OCI-LY7 (cell line): Measurements from ENCODE around the gene DEFB124. TPM values are rescaled to one million over a fixed set of nuclear protein-coding genes. Genes with fewer than 3 reads are reported as not detected.
"Not testable (repeated sequence)": the region's sequence is repeated elsewhere in the genome, so short reads cannot be mapped to it uniquely, and the experiment has no call there.

Source experiments
- BruUV-seq: library from RNA; stranded (reverse); fragments of 400-500 nt; replicated peaks from 2 replicates; lab custom pipeline; 2021; lab: Mats Ljungman, UMichigan
- CTCF ChIA-PET: fragments of 300-600 bp; sonication (Branson Sonifier 250); formaldehyde crosslinking; loops from one replicate; lab custom pipeline; 2022; ENCODE audit warnings: antibody characterized with exemption; ENCODE audit not compliant: unreplicated experiment; lab: Charles Lee
- POLR2A ChIA-PET: fragments of 300-600 bp; sonication (Branson Sonifier 250); formaldehyde crosslinking; loops from one replicate; lab custom pipeline; 2022; ENCODE audit warnings: antibody characterized with exemption; lab: Charles Lee
- DNase-seq: peaks from one replicate; pipeline ENCODE4 v3.0.0-alpha.2; 2015; ENCODE audit warnings: low spot score
- H2AFZ ChIP-seq: fragments of 200-600 bp; sonication (generic), shearing (Covaris generic); 2 replicates; pipeline ENCODE4 v1.6.1; 2014; ENCODE audit warnings: mild to moderate bottlenecking, antibody characterized with exemption, low read length, moderate library complexity
- H3K27ac ChIP-seq: fragments of 200-600 bp; sonication (generic); 2 replicates; pipeline ENCODE4 v1.5.1; 2014; ENCODE audit warnings: mixed run types, low read depth, mild to moderate bottlenecking, moderate library complexity, low read length, inconsistent platforms; ENCODE audit not compliant: poor library complexity, severe bottlenecking
- H3K36me3 ChIP-seq: fragments of 200-600 bp; sonication (generic); 2 replicates; pipeline ENCODE4 v1.6.1; 2014; ENCODE audit warnings: mild to moderate bottlenecking, antibody characterized with exemption, low read length, moderate library complexity, mixed read lengths; ENCODE audit not compliant: insufficient read depth
- H3K4me1 ChIP-seq: fragments of 200-600 bp; sonication (generic); 2 replicates; pipeline ENCODE4 v1.5.1; 2014; ENCODE audit warnings: mild to moderate bottlenecking, low read length; ENCODE audit not compliant: insufficient read depth, poor library complexity, severe bottlenecking
- H3K4me2 ChIP-seq: fragments of 200-600 bp; sonication (generic); 2 replicates; pipeline ENCODE4 v1.6.1; 2014; ENCODE audit warnings: mild to moderate bottlenecking, low read length
- H3K4me3 ChIP-seq: fragments of 200-600 bp; sonication (generic); 2 replicates; pipeline ENCODE4 v1.5.1; 2014; ENCODE audit warnings: mild to moderate bottlenecking, low read depth, low read length; ENCODE audit not compliant: poor library complexity, severe bottlenecking
- H3K79me2 ChIP-seq: fragments of 200-600 bp; sonication (generic); 2 replicates; pipeline ENCODE4 v1.6.1; 2016; ENCODE audit warnings: low read depth, mild to moderate bottlenecking, low read length, moderate library complexity, mixed read lengths; ENCODE audit not compliant: insufficient read depth
- H3K9me2 ChIP-seq: fragments of 200-600 bp; sonication (generic); 2 replicates; pipeline ENCODE4 v1.6.1; 2016; ENCODE audit warnings: mild to moderate bottlenecking, low read length, mixed read lengths; ENCODE audit not compliant: insufficient read depth
- H3K9me3 ChIP-seq: fragments of 200-600 bp; sonication (generic); 2 replicates; pipeline ENCODE4 v1.6.1; 2014; ENCODE audit warnings: mild to moderate bottlenecking, mixed run types, low read length, mixed read lengths
- H4K20me1 ChIP-seq: fragments of 200-600 bp; sonication (generic); 2 replicates; pipeline ENCODE4 v1.6.1; 2014; ENCODE audit warnings: mild to moderate bottlenecking, antibody characterized with exemption, low read length, moderate library complexity, mixed read lengths; ENCODE audit not compliant: insufficient read depth
- CTCF ChIP-seq: fragments of 200-600 bp; sonication (generic); conservative IDR thresholded peaks from 2 replicates; pipeline ENCODE4 v1.5.1; 2014; ENCODE audit warnings: mild to moderate bottlenecking, antibody characterized with exemption, low read length, moderate library complexity, mixed read lengths
- EZH2phosphoT487 ChIP-seq: fragments of 200-600 bp; sonication (generic); IDR thresholded peaks from 2 replicates; pipeline ENCODE4 v1.6.1; 2018; ENCODE audit warnings: low read depth, borderline replicate concordance, mild to moderate bottlenecking, mixed run types, antibody characterized with exemption, low read length, moderate library complexity, mixed read lengths
- intact Hi-C: fragments of 100-400 bp; cut with micrococcal nuclease; formaldehyde crosslinking; loops from one replicate; pipeline ENCODE4 v1.10.0; 2022; ENCODE audit not compliant: unreplicated experiment
- total RNA-seq, 2 experiments: library from RNA; depleted of rRNA in 1 of 2; stranded (reverse); fragments of >200 nt in 1 of 2; shearing (Covaris generic) in 1 of 2; gene quantifications; 2 replicates each; pipeline ENCODE4 v1.2.3, GENCODE V29; 2014 to 2022

DEFB124 gene
- total RNA-seq, 2 experiments from 2014 or later: not detected

GRCh38 chr20:31522731-31523130 is 47.8 kb upstream of the DEFB124 start:
- Histone ChIP-seq H2AFZ (no peak overlapping the region), H3K36me3 (peaks cover 62% of the 10 kb centered on the region), H3K4me1 (no peaks in the 10 kb centered on the region), H4K20me1 (no peaks in the 10 kb centered on the region), H3K4me3 (no peak overlapping the region), H3K9me2 (no peaks in the 10 kb centered on the region), H3K27ac (no peak overlapping the region), H3K79me2 (peaks cover 26% of the 10 kb centered on the region; the same call in 1 of the 2 replicates), H3K4me2 (no peak overlapping the region), H3K9me3 (no peaks in the 10 kb centered on the region)
- DNase-seq: no peak
- TF ChIP-seq CTCF (no peak), EZH2phosphoT487 (no peak)
- CTCF ChIA-PET: no interaction called here
- POLR2A ChIA-PET: no interaction called here
- intact Hi-C loops: no loop called here
- no TSS peak for BruUV-seq

GRCh38 chr20:31521267-31521666 is 46.3 kb upstream of the DEFB124 start:
- H3K4me1 ChIP-seq, H3K4me2 ChIP-seq, BruUV-seq, H3K9me3 ChIP-seq, H4K20me1 ChIP-seq, H3K9me2 ChIP-seq, CTCF ChIA-PET, H3K4me3 ChIP-seq, DNase-seq, intact Hi-C loops, H3K27ac ChIP-seq, H2AFZ ChIP-seq: not testable (repeated sequence)
- Histone ChIP-seq H3K36me3 (peaks cover 62% of the 10 kb centered on the region), H3K79me2 (peaks cover 41% of the 10 kb centered on the region; the same call in 1 of the 2 replicates)
- POLR2A ChIA-PET: interaction anchor here (1.6 kb wide), 1 partner anchor 26 kb away, joined by 10 read pairs; a partner anchor contains a TSS

GRCh38 chr20:31517373-31517772 is 42.4 kb upstream of the DEFB124 start:
- Histone ChIP-seq H3K4me3 (no peak overlapping the region), H3K4me2 (0 out of 2 replicates have a peak overlapping the region, but pooled peaks have one; percentile 99), H3K36me3 (peaks cover 41% of the 10 kb centered on the region), H2AFZ (no peak overlapping the region), H3K27ac (no peak overlapping the region), H3K4me1 (peaks cover 16% of the 10 kb centered on the region), H3K9me3 (no peaks in the 10 kb centered on the region), H3K9me2 (no peaks in the 10 kb centered on the region), H4K20me1 (no peaks in the 10 kb centered on the region), H3K79me2 (peaks cover 54% of the 10 kb centered on the region)
- no TSS peak for BruUV-seq
- TF ChIP-seq EZH2phosphoT487: no peak
- TF ChIP-seq CTCF: peak; percentile 36; the same call in 1 of the 2 replicates
- intact Hi-C loops: no loop called here
- DNase-seq: no peak
- CTCF ChIA-PET: no interaction called here
- POLR2A ChIA-PET: no interaction called here
